ENCODE measurements around the gene DCAF7.

DCAF7 gene

GRCh38 chr17:63525190-63525946 lies 24.9 kb upstream of the DCAF7 start:
- no peak for DNase-seq (ENCODE audit: low read depth, low spot score)

GRCh38 chr17:63526861-63527260 lies 23.4 kb upstream of the DCAF7 start:
- no peak for DNase-seq (ENCODE audit: low read depth, low spot score)

DNA sequence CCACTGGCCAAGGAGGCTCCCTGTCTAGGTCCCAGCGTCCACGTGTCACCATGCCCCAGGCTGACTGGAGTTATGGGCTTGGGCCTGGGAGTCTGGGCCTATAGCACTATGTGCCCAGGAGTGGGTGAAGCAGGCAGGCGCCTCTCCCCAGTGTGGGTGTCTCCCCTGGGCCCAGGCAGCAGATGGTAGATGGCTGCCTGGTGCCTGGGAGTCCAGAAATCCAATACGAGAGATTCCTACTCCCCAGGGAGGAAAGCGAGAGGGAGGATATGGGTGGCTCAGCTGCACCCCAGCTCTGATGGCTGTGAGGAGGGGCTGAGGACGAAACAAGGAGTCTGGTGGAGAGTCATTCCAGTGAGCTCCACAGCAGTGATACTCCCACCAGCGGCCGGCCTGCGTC lies 22.1 kb upstream of the DCAF7 start:
- DNase-seq (ENCODE audit: low read depth, low spot score), result no peak

GRCh38 chr17:63529711-63530556 lies 20.3 kb upstream of the DCAF7 start:
- DNase-seq (ENCODE audit: low read depth, low spot score), result no peak

- no peak for DNase-seq (ENCODE audit: low read depth, low spot score)
Observed at GRCh38 chr17:63530557-63531021, 19.7 kb upstream of the DCAF7 start.

- no peak for DNase-seq (ENCODE audit: low read depth, low spot score)
Observed at GRCh38 chr17:63531022-63531965, 19.0 kb upstream of the DCAF7 start.

DNA sequence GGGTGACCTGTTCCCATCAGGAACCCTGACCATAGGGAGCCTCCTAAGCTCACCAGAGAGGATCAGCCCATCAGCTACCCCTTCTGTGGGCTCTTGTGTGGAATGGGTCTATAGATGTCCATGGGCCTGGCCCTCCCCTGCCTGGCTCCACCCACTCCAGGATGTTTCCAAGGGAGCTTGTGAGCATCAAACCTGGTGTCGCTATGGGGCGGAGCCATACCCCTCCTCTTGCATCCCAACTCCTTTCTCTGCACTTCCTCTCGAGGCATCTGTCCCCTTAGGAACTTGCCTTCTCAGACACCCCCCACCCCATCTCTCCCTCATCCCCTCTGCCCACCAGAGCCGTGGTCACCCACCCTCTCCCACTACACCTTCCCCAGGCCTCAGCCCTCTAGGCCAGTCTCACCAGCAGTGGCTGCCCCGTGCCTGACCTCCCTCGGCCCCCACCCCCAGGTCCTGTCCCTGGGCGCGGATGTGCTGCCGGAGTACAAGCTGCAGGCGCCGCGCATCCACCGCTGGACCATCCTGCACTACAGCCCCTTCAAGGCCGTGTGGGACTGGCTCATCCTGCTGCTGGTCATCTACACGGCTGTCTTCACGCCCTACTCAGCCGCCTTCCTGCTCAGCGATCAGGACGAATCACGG lies 16.7 kb upstream of the DCAF7 start:
- no peak for DNase-seq (ENCODE audit: low read depth, low spot score)

DNA sequence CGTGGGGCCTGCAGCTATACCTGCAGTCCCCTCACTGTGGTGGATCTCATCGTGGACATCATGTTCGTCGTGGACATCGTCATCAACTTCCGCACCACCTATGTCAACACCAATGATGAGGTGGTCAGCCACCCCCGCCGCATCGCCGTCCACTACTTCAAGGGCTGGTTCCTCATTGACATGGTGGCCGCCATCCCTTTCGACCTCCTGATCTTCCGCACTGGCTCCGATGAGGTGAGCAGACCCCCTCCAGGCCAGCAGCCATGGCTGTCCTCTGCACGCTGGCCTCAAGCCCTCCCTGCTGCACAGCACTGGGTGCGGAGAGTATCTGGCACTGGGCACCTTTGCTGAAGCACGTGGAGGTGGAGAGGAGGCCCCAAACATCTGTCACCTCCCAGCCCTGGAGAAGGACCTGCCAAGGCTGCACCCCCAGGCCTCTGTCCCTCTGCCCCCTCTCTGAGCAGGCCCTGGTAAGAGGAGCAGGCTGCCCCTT lies 16.2 kb upstream of the DCAF7 start:
- DNase-seq (ENCODE audit: low read depth, low spot score), result no peak

GRCh38 chr17:63534816-63535455 lies 15.3 kb upstream of the DCAF7 start:
- DNase-seq (ENCODE audit: low read depth, low spot score), result no peak

- no peak for DNase-seq (ENCODE audit: low read depth, low spot score)
Observed at GRCh38 chr17:63535640-63536039, 14.6 kb upstream of the DCAF7 start.

GRCh38 chr17:63537001-63537400 lies 13.3 kb upstream of the DCAF7 start:
- no peak for DNase-seq (ENCODE audit: low read depth, low spot score)

GRCh38 chr17:63537991-63538692 lies 12.1 kb upstream of the DCAF7 start:
- DNase-seq (ENCODE audit: low read depth, low spot score), result no peak

DNA sequence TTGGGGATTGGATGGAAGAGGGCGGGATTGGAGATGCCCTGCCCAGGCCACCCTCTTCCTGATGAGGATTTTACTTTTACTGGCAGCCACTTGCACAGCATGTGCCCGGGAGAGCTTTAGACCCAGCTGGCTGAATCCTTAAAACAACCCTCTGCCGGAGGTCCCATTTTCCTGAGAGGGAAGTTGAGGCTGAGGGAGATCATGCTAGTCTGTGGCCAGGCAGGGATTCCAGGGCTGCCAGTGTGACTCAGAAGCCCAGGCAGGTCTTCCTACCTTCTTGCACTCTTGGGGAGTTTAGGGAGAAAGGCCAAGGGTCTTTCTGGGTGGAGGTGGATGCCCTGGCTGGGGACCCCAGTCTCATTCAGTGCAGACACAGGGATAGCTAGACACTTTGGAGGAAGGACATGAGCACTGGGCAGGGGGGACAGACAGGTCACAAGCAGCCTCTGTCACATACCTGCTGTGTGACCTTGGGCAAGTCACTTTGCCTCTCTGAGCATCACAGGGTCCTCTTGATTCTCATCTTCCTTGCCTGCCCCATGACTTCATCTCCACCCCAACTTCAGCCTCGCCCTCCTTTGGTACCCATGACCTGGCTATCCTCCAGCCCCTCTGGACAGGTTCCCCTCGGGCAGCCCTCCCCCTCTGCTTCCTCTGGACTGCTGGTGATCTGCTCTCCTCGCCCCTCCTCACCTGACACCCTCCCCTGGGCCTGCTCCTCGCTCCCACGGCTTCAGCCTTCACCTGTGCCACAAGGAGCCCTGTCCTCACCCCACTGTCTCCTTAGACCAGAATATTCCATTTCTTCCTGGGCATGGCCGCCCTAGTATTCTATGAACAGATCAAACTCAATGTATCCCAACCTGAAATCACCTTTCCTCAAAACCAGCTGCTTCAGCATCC lies 11.3 kb upstream of the DCAF7 start:
- DNase-seq (ENCODE audit: low read depth, low spot score), result no peak

- DNase-seq (ENCODE audit: low read depth, low spot score), result no peak
Observed at GRCh38 chr17:63540590-63540989, 9.7 kb upstream of the DCAF7 start.

- no peak for DNase-seq (ENCODE audit: low read depth, low spot score)
Observed at GRCh38 chr17:63542218-63542545, 8.1 kb upstream of the DCAF7 start.

GRCh38 chr17:63542942-63543821 lies 7.1 kb upstream of the DCAF7 start:
- DNase-seq (ENCODE audit: low read depth, low spot score), result no peak

DNA sequence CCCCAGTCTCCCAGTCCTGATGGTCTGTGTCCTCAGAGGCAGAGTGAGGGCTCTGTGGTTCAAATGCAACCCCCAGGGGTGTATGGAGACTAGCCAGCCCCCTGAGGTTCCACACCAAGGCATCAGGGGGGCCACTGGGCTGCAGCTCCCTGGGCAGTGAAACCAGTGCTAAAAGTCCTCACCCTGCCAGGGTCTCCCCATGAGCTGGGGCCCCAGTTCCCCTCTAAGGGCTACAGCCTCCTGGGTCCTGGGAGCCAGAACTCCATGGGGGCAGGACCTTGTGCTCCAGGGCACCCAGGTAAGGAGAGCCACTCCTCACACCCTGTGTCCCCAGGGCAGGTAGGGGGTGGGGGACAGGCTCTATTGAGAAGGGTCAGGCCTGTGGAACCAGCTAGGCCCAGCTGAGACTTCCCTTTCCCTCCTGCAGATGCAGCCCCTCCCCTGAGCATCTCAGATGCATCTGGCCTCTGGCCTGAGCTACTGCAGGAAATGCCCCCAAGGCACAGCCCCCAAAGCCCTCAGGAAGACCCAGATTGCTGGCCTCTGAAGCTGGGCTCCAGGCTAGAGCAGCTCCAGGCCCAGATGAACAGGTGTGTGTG lies 6.4 kb upstream of the DCAF7 start:
- DNase-seq (ENCODE audit: low read depth, low spot score), result no peak
